WI38 (cell line): ENCODE results near the gene METTL8.

ENCODE experiments used
- H3K4me3 ChIP-seq: 2 replicates; pipeline ENCODE4 v1.5.1; 2011; ENCODE audit warnings: low read depth, mild to moderate bottlenecking, control low read depth, low read length
- TF ChIP-seq, protein P1 (sequence below): IDR thresholded peaks from 2 replicates; pipeline ENCODE4 v1.5.1; 2012; ENCODE audit warnings: low read depth, mild to moderate bottlenecking, control low read depth, low read length

The METTL8 gene

DNA sequence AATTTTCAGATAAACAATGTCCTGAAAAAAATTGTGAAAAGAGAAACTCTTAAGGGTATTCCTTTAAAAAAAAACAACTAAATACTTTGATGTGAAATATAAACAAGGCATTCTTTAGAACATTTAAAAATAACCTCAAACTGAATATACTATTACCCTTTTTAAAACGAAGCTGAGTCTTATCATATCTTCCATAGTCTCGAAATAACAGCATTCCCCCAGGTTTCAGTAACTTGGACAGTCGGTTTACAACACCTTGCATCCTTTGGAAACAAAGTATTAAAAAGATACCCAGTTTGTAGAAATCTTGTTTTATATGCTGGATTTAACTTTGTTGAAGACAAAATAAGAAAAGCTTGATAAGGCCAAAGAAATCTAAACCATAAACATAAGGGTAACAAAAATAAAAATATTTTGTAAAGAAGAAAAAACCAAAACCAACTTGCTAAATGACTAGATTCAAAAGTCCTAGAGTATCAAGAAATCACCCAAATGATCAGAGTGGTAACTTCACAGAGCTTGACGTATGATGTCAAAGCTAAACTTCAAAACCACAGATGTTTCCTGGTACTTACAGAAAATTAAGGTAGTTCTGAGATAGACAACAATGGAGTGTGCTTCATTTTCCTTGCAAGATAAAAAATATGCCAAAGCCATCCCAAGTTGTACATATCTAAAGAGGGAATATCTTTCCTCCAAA, 107.8 kb downstream of the METTL8 start:
- TF ChIP-seq, protein P1, sequence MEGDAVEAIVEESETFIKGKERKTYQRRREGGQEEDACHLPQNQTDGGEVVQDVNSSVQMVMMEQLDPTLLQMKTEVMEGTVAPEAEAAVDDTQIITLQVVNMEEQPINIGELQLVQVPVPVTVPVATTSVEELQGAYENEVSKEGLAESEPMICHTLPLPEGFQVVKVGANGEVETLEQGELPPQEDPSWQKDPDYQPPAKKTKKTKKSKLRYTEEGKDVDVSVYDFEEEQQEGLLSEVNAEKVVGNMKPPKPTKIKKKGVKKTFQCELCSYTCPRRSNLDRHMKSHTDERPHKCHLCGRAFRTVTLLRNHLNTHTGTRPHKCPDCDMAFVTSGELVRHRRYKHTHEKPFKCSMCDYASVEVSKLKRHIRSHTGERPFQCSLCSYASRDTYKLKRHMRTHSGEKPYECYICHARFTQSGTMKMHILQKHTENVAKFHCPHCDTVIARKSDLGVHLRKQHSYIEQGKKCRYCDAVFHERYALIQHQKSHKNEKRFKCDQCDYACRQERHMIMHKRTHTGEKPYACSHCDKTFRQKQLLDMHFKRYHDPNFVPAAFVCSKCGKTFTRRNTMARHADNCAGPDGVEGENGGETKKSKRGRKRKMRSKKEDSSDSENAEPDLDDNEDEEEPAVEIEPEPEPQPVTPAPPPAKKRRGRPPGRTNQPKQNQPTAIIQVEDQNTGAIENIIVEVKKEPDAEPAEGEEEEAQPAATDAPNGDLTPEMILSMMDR: no peak
- H3K4me3 ChIP-seq: no peak overlapping the region

DNA sequence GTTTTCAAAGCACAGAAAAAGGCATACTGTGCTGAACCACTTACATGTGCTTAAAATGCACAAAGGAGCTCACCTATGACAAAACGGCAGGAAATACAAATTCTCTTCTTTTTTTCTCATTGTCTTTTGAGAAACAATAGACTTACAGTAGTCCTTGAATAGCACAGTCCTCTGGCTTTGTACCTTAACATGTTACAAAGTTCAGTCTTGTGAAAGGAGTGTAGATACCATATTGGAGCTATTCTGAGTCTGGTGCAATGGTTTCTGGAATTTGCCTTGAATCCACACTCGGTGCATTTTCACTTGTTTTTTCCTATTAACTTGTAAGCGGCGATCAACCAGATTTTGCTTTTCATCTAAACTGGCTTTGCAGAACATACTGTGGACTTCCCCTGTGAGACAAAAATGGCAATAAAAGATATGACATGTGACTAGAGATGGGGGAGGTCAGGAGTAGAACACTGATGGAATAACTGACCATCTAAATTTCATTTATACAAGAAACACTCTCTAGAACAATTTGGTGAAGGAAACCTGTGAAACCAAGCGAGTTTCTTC, 109.7 kb downstream of the METTL8 start:
- TF ChIP-seq, protein P1: no peak
- no peak overlapping the region for H3K4me3 ChIP-seq

DNA sequence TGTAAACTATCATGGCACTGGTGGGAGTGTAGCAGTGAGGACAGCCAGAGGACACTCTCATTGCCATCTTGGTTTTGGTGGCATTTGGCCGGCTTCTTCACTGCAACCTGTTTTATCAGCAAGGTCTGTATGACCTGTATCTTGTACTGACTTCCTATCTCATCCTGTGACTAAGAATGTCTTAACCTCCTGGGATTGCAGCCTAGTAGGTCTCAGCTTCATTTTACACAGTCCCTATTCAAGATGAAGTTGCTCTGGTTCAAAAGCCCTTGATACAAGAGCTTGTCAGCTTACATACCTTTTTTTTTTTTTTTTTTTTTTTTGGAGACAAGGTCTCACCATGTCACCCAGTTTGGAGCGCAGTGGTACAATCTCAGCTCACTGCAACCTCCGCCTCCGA, 110.9 kb downstream of the METTL8 start:
- H3K4me3 ChIP-seq: no peak overlapping the region
- TF ChIP-seq, protein P1: no peak

DNA sequence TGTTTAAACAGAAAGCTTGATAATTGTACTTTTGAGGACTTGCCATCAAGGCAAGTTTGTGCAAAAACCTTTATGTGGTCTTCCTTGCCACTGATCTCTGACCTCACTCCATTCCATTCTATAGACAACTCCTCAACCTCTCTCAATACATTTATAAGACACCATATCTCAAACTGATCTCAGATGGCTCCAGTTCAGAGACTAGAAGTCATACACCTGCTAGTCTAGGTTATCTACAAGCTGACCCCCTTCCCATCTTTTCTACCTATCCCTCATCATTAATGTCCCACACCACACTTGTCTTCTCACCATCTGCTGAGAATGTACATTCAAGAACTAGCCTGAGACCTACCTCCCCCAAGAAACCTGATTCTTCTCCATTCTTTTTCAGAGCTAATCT, 113.1 kb downstream of the METTL8 start:
- TF ChIP-seq, protein P1: no peak
- H3K4me3 ChIP-seq: no peak overlapping the region

DNA sequence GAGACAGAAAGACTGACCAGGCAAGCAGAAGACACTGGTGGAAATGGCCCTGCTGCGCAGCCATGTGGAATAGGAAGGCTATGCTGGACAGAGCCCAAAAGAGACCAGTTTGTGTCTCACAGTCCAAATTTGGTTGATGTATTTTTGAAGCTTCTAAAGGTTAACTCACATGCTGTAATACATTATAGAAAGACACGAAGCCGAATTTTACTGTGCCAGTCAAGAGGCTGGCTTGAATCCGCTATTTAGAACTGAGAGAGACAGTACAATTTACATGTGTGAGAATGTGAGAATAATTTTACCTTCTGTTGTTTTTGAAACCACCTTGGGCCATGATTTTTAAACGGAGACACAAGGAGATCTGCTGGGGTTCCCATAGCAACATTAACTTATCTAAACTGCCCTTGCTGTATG, 113.6 kb downstream of the METTL8 start:
- H3K4me3 ChIP-seq: no peak overlapping the region
- TF ChIP-seq, protein P1: no peak

DNA sequence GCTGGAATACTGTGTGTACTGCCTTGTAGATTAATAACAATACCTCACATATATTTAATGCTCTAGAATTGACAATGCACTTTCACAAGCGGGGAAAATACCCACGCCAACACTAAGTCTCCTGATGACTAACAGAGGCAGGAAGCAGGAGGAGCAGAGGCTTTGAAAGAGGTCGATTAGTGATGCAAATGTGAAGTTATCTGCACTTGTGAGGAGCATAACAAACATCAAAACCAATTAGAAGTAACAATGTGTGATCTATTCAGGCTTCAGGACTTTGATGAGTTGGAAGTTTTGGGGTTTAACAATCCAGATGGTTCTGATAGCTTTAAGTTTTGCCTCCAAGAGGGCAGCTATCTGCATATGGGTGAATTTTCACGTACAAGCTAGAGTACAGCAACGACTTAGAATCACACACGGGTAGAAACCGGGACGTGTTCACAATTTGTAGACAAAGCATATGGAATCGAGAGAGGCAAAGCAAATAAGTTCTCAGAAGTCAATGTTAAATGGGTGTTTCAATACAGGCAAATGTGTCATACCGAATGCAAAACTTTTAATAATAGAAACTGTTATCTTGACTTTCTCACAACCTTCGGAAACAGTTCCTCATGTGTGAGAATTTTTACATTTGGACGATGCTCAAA, 114.5 kb downstream of the METTL8 start:
- TF ChIP-seq, protein P1: no peak
- H3K4me3 ChIP-seq: no peak overlapping the region

DNA sequence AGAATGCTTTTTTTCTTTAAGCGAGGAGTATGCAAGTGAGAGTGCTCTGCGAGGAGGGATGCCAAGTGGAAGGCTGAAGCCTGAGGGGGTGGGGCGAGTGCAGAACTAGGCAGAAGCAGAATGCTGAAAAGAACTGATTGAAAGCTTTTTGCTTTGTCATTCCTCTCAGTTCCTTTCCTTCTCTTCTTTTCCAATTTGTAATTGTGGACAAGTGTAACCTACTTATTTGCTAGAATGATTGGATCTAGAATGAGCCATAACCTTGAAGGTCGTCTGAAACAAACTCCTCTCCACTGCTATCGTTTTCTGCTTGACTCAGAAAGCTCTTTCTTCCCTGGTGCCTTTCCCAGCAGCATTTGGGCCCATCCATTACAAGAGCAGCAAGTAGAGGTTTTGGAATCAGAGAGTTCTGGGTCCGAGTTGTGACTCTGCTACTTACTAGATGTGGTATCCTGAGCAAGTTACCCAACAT, 115.3 kb downstream of the METTL8 start:
- TF ChIP-seq, protein P1: no peak
- no peak overlapping the region for H3K4me3 ChIP-seq
